Esophagus (tissue), 2 donors: ENCODE measurements around the gene FRAT1. TPM values are rescaled to one million over a fixed set of nuclear protein-coding genes. Genes with fewer than 3 reads are reported as not detected.
A peak's percentile ranks its signal among the peaks of the same experiment; 100 is the strongest.
"Not testable (repeated sequence)": the region's sequence is repeated elsewhere in the genome, so short reads cannot be mapped to it uniquely, and the experiment has no call there.

Experiments used
- H3K27ac ChIP-seq, 2 donors: one replicate each; pipeline ENCODE4 v1.5.1; 2013; ENCODE audit warnings: low read depth in 2 of 2, mild to moderate bottlenecking in 2 of 2, inconsistent platforms in 1 of 2, low read length in 1 of 2, moderate library complexity in 1 of 2
- H3K27me3 ChIP-seq, 2 donors: one replicate each; pipeline ENCODE4 v1.6.1; 2013; ENCODE audit warnings: low read length in 2 of 2, control low read depth in 1 of 2, mild to moderate bottlenecking in 1 of 2; ENCODE audit not compliant: insufficient read depth in 2 of 2, control insufficient read depth in 1 of 2
- H3K36me3 ChIP-seq, 2 donors: one replicate each; pipeline ENCODE4 v1.6.1; 2013; ENCODE audit warnings: low read length in 1 of 2; ENCODE audit not compliant: control insufficient read depth in 2 of 2, insufficient read depth in 2 of 2
- H3K4me1 ChIP-seq, 2 donors: one replicate each; pipeline ENCODE4 v1.6.1; 2013; ENCODE audit warnings: low read length in 1 of 2; ENCODE audit not compliant: control insufficient read depth in 2 of 2, insufficient read depth in 2 of 2
- H3K4me3 ChIP-seq, 2 donors: one replicate each; pipeline ENCODE4 v1.5.1; 2013; ENCODE audit warnings: low read length in 2 of 2, mild to moderate bottlenecking in 2 of 2, low read depth in 1 of 2, moderate library complexity in 1 of 2
- H3K9me3 ChIP-seq, 2 donors: one replicate each; pipeline ENCODE4 v1.6.1; 2013; ENCODE audit warnings: mild to moderate bottlenecking in 2 of 2, low read depth in 1 of 2, low read length in 1 of 2, moderate library complexity in 1 of 2; ENCODE audit not compliant: control insufficient read depth in 2 of 2, insufficient read depth in 1 of 2
- WGBS, 2 donors: extraction: QIAGEN DNeasy Blood & Tissue Kit; methylation state at CpG; one replicate each; pipeline ENCODE4 v1.1.7; 2013; 5-methylcytosine and 5-hydroxymethylcytosine counted together
- polyA plus RNA-seq, 2 donors: library from polyadenylated mRNA; stranded (reverse); fragments of 200-250 nt; gene quantifications; one replicate each; pipeline ENCODE4 v1.2.3, GENCODE V29; 2013
- donor health status: healthy with polysubstance abuse.
- donor health status: Bipolar disorder and iron deficiency.

FRAT1 gene
- polyA plus RNA-seq, 2 donors, result 1.2 to 1.8 TPM

GRCh38 chr10:97334370-97335175 is 15.5 kb downstream of the FRAT1 start, which contains the start of gene FRAT2:
FRAT2 (minus strand) TSS chr10:97334729; CDS start chr10:97334572, 157 bp downstream.
- Histone ChIP-seq H3K9me3 (no peaks in the 10 kb centered on the region), H3K27me3 (no peaks in the 10 kb centered on the region), H3K4me1 (peaks cover 3 to 4% of the 10 kb centered on the region in 2 donors), H3K36me3 (no peaks in the 10 kb centered on the region), H3K27ac (peak within 1 kb of the TSS; percentile 90 to 97), H3K4me3 (peak within 1 kb of the TSS; percentile 82 to 86)
- WGBS, 2 donors, result 0% methylated on average over 87 to 103 of the region's 103 CpGs

DNA sequence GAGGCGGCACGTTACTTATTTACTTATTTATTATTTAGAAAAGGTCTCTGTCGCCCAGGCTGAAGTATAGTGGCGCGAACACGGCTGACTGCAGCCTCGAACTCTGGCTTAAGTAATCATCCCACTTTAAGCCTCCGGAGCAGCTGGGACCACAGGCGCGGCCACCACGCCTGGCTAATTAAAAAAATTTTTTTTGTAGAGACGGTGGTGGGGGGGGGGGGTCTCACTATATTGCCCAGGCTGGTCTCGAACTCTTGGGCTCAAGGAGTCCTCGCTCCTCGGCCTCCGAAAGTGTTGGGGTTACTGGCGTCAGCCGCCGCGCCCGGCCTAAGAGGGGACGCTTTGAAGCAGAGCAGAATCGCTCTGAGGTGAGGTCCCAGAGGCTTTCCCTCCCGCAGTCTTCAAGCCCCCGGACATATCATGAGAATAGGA is 16.1 kb downstream of the FRAT1 start:
- no peaks in the 10 kb centered on the region for H3K36me3 ChIP-seq
- WGBS, 2 donors, result 7% methylated on average over 25 of the region's 25 CpGs
- peak overlapping the region; percentile 50 to 85 for H3K27ac ChIP-seq
- H3K27me3 ChIP-seq, result no peaks in the 10 kb centered on the region
- peaks cover 2 to 3% of the 10 kb centered on the region in 2 donors for H3K4me1 ChIP-seq
- peak overlapping the region; percentile 82 to 86 for H3K4me3 ChIP-seq
- no peaks in the 10 kb centered on the region for H3K9me3 ChIP-seq

DNA sequence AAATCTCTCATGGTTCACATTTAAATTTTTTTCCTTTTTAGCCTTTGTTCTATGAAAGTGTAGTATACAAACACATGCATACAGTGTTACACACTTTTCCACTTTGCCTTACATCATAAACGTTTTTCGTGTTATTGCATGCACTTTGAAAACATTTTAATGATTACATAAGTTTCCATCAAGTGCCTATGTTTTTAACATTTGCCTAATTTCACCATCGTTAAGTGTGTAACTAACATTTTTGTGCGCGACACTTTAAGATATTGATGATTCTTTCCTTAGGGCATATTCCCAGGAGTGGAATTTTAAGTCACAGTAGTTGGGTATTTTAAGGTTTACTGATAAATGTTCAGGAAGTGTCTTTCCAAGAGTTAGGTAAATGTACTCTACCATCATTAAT is 16.9 kb downstream of the FRAT1 start:
- Histone ChIP-seq H3K4me3 (no peak overlapping the region), H3K4me1 (peaks cover 0 to 3% of the 10 kb centered on the region in 2 donors), H3K27me3 (no peaks in the 10 kb centered on the region), H3K36me3 (no peaks in the 10 kb centered on the region), H3K27ac (no peak overlapping the region), H3K9me3 (no peaks in the 10 kb centered on the region)
- 37 to 45% methylated on average over 5 of the region's 5 CpGs for WGBS, 2 donors

DNA sequence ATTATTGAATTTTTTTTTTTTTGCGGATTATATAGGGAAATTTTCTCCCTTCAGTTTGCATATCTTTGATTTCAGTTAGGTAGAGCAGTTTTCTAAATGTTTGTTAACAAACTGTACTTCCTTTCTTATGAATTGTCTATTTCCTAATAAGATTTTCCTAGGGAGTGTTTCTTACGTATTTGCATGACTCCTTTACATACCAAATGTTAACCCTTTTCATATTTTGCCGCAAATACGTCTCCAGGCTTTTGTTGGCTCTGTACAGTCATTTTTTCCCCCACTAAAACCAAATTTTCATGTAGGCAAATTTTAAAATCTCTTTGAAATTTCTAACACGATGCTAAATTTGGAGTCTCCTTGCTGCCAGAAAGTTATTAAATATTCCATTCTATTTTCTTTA is 17.4 kb downstream of the FRAT1 start:
- Histone ChIP-seq H3K36me3 (no peaks in the 10 kb centered on the region), H3K4me1 (peaks cover 0 to 3% of the 10 kb centered on the region in 2 donors), H3K27ac (no peak overlapping the region), H3K27me3 (no peaks in the 10 kb centered on the region), H3K4me3 (no peak overlapping the region), H3K9me3 (no peaks in the 10 kb centered on the region)
- WGBS, 2 donors, result 18 to 31% methylated on average over 5 of the region's 5 CpGs

- peak overlapping the region; percentile 66 to 70 for H3K27ac ChIP-seq
- 21 to 22% methylated on average over 11 of the region's 11 CpGs for WGBS, 2 donors
- H3K4me1 ChIP-seq, result no peaks in the 10 kb centered on the region
- no peaks in the 10 kb centered on the region for H3K36me3 ChIP-seq
- H3K27me3 ChIP-seq, result no peaks in the 10 kb centered on the region
- peak overlapping the region in 1 of 2 donors; percentile 13 for H3K4me3 ChIP-seq
- no peaks in the 10 kb centered on the region for H3K9me3 ChIP-seq
Observed at GRCh38 chr10:97336942-97337831, 18.1 kb downstream of the FRAT1 start.

GRCh38 chr10:97338041-97338440 is 19.0 kb downstream of the FRAT1 start:
- H3K27ac ChIP-seq, result no peak overlapping the region

DNA sequence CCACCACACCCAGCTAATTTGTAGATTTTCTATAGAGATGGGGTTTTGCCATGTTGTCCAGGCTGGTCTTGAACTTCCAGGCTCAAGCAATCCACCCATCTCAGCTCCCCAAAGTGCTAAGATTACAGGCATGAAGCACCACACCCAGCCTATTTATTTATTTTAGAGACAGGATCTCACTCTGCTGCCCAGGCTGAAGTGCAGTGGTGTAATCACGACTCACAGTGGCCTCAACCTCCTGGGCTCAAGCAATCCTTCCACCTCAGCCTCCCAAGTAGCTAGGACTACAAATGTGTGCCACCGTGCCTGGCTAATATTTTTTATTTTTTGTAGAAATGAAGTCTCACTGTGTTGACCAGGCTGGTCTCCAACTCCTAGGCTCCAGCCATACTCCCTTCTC is 22.3 kb downstream of the FRAT1 start:
- no peaks in the 10 kb centered on the region for H3K9me3 ChIP-seq
- no peaks in the 10 kb centered on the region for H3K4me1 ChIP-seq
- H3K4me3 ChIP-seq, result no peak overlapping the region
- WGBS, 2 donors, result 58 to 68% methylated on average over 2 of the region's 2 CpGs
- no peaks in the 10 kb centered on the region for H3K36me3 ChIP-seq
- no peaks in the 10 kb centered on the region for H3K27me3 ChIP-seq
- no peak overlapping the region for H3K27ac ChIP-seq

More at GRCh38 chr10:97338041-97338440, 19.0 kb downstream of the FRAT1 start:
- H3K36me3 ChIP-seq, result no peaks in the 10 kb centered on the region
- no peak overlapping the region for H3K4me3 ChIP-seq
- no peaks in the 10 kb centered on the region for H3K27me3 ChIP-seq
- no peaks in the 10 kb centered on the region for H3K9me3 ChIP-seq
- 39 to 46% methylated on average over 5 of the region's 5 CpGs for WGBS, 2 donors
- H3K4me1 ChIP-seq, result no peaks in the 10 kb centered on the region

- 86 to 87% methylated on average over 6 of the region's 6 CpGs for WGBS, 2 donors
- not testable (repeated sequence) for H3K36me3 ChIP-seq, H3K4me1 ChIP-seq, H3K9me3 ChIP-seq, H3K27ac ChIP-seq, H3K27me3 ChIP-seq, H3K4me3 ChIP-seq
Observed at GRCh38 chr10:97343664-97344063, 24.6 kb downstream of the FRAT1 start.

- no peak overlapping the region for H3K4me3 ChIP-seq
- H3K9me3 ChIP-seq, result no peaks in the 10 kb centered on the region
- no peak overlapping the region for H3K27ac ChIP-seq
- H3K4me1 ChIP-seq, result peaks cover 0 to 3% of the 10 kb centered on the region in 2 donors
- 95 to 99% methylated on average over 4 of the region's 4 CpGs for WGBS, 2 donors
- no peaks in the 10 kb centered on the region for H3K27me3 ChIP-seq
- H3K36me3 ChIP-seq, result peaks cover 0 to 5% of the 10 kb centered on the region in 2 donors
Observed at GRCh38 chr10:97347317-97347716, 28.2 kb downstream of the FRAT1 start.
